Transverse colon (tissue), 3 donors: ENCODE data around the gene ACOX2.

ENCODE experiments used
- POLR2A ChIP-seq: fragments of 450-650 bp; IDR thresholded peaks from one replicate; pipeline ENCODE4 v1.6.1; 2016; ENCODE audit warnings: antibody characterized with exemption, mild to moderate bottlenecking, moderate library complexity
- TF ChIP-seq, protein P1 (sequence below), 5 experiments: fragments of 200-600 bp in 3 of 5; fragments of 450-650 bp in 2 of 5; sonication (generic) in 3 of 5; IDR thresholded peaks; 1 replicate in 2 of 5; 2 replicates in 3 of 5; pipeline ENCODE4 v1.5.1; 2016 to 2017; ENCODE audit warnings: antibody characterized with exemption in 5 of 5, inconsistent platforms in 3 of 5, mild to moderate bottlenecking in 2 of 5, moderate library complexity in 1 of 5

DNA sequence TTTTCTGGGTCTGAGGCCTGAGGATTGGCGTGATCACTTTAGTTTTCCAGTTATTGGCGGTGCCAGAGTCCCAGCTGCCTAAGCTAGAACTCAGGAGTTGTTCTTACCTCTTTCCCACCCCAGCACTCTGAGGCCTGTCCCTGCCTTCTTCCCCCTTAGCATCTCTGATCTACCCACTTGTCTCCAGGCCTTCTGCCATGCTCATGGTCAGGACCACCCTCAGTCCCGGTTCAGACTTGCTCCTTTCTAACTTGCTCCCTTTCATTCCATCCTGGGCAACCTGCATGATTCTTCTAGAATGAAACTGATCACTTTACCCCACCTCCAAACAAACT, 15.7 kb downstream of the ACOX2 start:
- TF ChIP-seq, protein P1, sequence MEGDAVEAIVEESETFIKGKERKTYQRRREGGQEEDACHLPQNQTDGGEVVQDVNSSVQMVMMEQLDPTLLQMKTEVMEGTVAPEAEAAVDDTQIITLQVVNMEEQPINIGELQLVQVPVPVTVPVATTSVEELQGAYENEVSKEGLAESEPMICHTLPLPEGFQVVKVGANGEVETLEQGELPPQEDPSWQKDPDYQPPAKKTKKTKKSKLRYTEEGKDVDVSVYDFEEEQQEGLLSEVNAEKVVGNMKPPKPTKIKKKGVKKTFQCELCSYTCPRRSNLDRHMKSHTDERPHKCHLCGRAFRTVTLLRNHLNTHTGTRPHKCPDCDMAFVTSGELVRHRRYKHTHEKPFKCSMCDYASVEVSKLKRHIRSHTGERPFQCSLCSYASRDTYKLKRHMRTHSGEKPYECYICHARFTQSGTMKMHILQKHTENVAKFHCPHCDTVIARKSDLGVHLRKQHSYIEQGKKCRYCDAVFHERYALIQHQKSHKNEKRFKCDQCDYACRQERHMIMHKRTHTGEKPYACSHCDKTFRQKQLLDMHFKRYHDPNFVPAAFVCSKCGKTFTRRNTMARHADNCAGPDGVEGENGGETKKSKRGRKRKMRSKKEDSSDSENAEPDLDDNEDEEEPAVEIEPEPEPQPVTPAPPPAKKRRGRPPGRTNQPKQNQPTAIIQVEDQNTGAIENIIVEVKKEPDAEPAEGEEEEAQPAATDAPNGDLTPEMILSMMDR (IDR thresholded peaks at IDR 0.05): no peak
- no peak for TF ChIP-seq POLR2A
